Measurements from ENCODE around the gene APPL1. TPM values are rescaled to one million over a fixed set of nuclear protein-coding genes. Genes with fewer than 3 reads are reported as not detected.

The APPL1 gene
- total RNA-seq (2014; rRNA removed; shearing (Covaris generic)) = 58.0 and 68.7 TPM in 2 replicates

GRCh38 chr3:57227204-57227929, at the start of gene APPL1:
Gene APPL1, plus strand, starts transcription at chr3:57227729. Its CDS starts 155 bp downstream, at chr3:57227884.
- Histone ChIP-seq H3K27ac (peak within 1 kb of the TSS; percentile 77), H3K27me3 (no peaks in the 10 kb centered on the region), H3K4me1 (peaks cover 12% of the 10 kb centered on the region), H3K4me3 (peak within 1 kb of the TSS; percentile 83), H3K36me3 (no peaks in the 10 kb centered on the region), H3K9me3 (replicated peaks) (no peaks in the 10 kb centered on the region)
- peak; percentile 91 to 93 for DNase-seq

- Histone ChIP-seq H3K4me1 (peaks cover 10% of the 10 kb centered on the region), H3K27ac (no peak overlapping the region), H3K36me3 (no peaks in the 10 kb centered on the region), H3K4me3 (no peak overlapping the region), H3K9me3 (replicated peaks) (no peaks in the 10 kb centered on the region), H3K27me3 (no peaks in the 10 kb centered on the region)
- DNase-seq = no peak
Observed at GRCh38 chr3:57179580-57180410, 47.7 kb upstream of the APPL1 start.

GRCh38 chr3:57184526-57184925, 43.0 kb upstream of the APPL1 start:
- peak; percentile 13 to 25 for DNase-seq
- Histone ChIP-seq H3K36me3 (no peaks in the 10 kb centered on the region), H3K4me1 (peaks cover 12% of the 10 kb centered on the region), H3K4me3 (no peak overlapping the region), H3K9me3 (replicated peaks) (no peaks in the 10 kb centered on the region), H3K27me3 (no peaks in the 10 kb centered on the region), H3K27ac (no peak overlapping the region)

GRCh38 chr3:57192028-57192427, 35.5 kb upstream of the APPL1 start:
- Histone ChIP-seq H3K9me3 (replicated peaks) (no peaks in the 10 kb centered on the region), H3K36me3 (no peaks in the 10 kb centered on the region), H3K27me3 (no peaks in the 10 kb centered on the region), H3K4me3 (no peak overlapping the region), H3K4me1 (no peaks in the 10 kb centered on the region), H3K27ac (no peak overlapping the region)
- no peak for DNase-seq

- Histone ChIP-seq H3K4me1 (no peaks in the 10 kb centered on the region), H3K4me3 (no peak overlapping the region), H3K27me3 (no peaks in the 10 kb centered on the region), H3K36me3 (no peaks in the 10 kb centered on the region), H3K27ac (no peak overlapping the region), H3K9me3 (replicated peaks) (no peaks in the 10 kb centered on the region)
- no peak for DNase-seq
Observed at GRCh38 chr3:57194641-57195040, 32.9 kb upstream of the APPL1 start.

GRCh38 chr3:57199895-57200297, 27.6 kb upstream of the APPL1 start, which contains the start of gene HESX1:
Gene HESX1, minus strand, starts transcription at chr3:57199978. Its CDS starts 60 bp downstream, at chr3:57199918.
- H3K27ac ChIP-seq = no peak within 1 kb of the TSS
- H3K36me3 ChIP-seq = no peaks in the 10 kb centered on the region
- H3K9me3 ChIP-seq (replicated peaks) = no peaks in the 10 kb centered on the region
- H3K4me3 ChIP-seq = no peak within 1 kb of the TSS
- no peaks in the 10 kb centered on the region for H3K4me1 ChIP-seq
- DNase-seq = no peak
- H3K27me3 ChIP-seq = no peaks in the 10 kb centered on the region

- Histone ChIP-seq H3K4me3 (no peak overlapping the region), H3K27ac (no peak overlapping the region), H3K9me3 (replicated peaks) (no peaks in the 10 kb centered on the region), H3K4me1 (no peaks in the 10 kb centered on the region), H3K36me3 (no peaks in the 10 kb centered on the region), H3K27me3 (no peaks in the 10 kb centered on the region)
- DNase-seq = no peak
Observed at GRCh38 chr3:57206423-57206822, 21.1 kb upstream of the APPL1 start.

GRCh38 chr3:57221883-57222282, 5.6 kb upstream of the APPL1 start:
- H3K4me1 ChIP-seq = peaks cover 12% of the 10 kb centered on the region
- H3K9me3 ChIP-seq (replicated peaks) = no peaks in the 10 kb centered on the region
- no peak overlapping the region for H3K4me3 ChIP-seq
- peak in 1 of 2 experiments; percentile 17 for DNase-seq
- no peak overlapping the region for H3K27ac ChIP-seq
- no peaks in the 10 kb centered on the region for H3K36me3 ChIP-seq
- H3K27me3 ChIP-seq = no peaks in the 10 kb centered on the region

- Histone ChIP-seq H3K4me3 (no peak overlapping the region), H3K36me3 (no peaks in the 10 kb centered on the region), H3K27ac (no peak overlapping the region), H3K27me3 (no peaks in the 10 kb centered on the region), H3K9me3 (replicated peaks) (no peaks in the 10 kb centered on the region), H3K4me1 (peaks cover 12% of the 10 kb centered on the region)
- no peak for DNase-seq
Observed at GRCh38 chr3:57224856-57225255, 2.7 kb upstream of the APPL1 start.

- Histone ChIP-seq H3K9me3 (replicated peaks) (no peaks in the 10 kb centered on the region), H3K4me1 (peaks cover 12% of the 10 kb centered on the region), H3K27me3 (no peaks in the 10 kb centered on the region), H3K4me3 (no peak overlapping the region; the same call in 1 of the 2 replicates), H3K36me3 (no peaks in the 10 kb centered on the region), H3K27ac (no peak overlapping the region)
- DNase-seq = no peak
Observed at GRCh38 chr3:57226176-57226575, 1.4 kb upstream of the APPL1 start.

GRCh38 chr3:57227930-57228751, 612 bp downstream of the APPL1 start:
- Histone ChIP-seq H3K4me3 (peak overlapping the region; percentile 83), H3K36me3 (no peaks in the 10 kb centered on the region), H3K27ac (peak overlapping the region; percentile 77), H3K27me3 (no peaks in the 10 kb centered on the region), H3K9me3 (replicated peaks) (no peaks in the 10 kb centered on the region), H3K4me1 (peaks cover 12% of the 10 kb centered on the region)
- peak; percentile 35 to 55 for DNase-seq

- no peaks in the 10 kb centered on the region for H3K36me3 ChIP-seq
- DNase-seq = no peak
- peaks cover 6% of the 10 kb centered on the region for H3K4me1 ChIP-seq
- H3K27ac ChIP-seq = no peak overlapping the region
- H3K27me3 ChIP-seq = no peaks in the 10 kb centered on the region
- no peak overlapping the region for H3K4me3 ChIP-seq
- no peaks in the 10 kb centered on the region for H3K9me3 ChIP-seq (replicated peaks)
Observed at GRCh38 chr3:57230006-57230405, 2.5 kb downstream of the APPL1 start.

GRCh38 chr3:57233799-57234198, 6.3 kb downstream of the APPL1 start:
- peaks cover 18% of the 10 kb centered on the region for H3K36me3 ChIP-seq
- H3K27ac ChIP-seq = no peak overlapping the region
- no peak overlapping the region for H3K4me3 ChIP-seq
- DNase-seq = no peak
- no peaks in the 10 kb centered on the region for H3K27me3 ChIP-seq
- no peaks in the 10 kb centered on the region for H3K9me3 ChIP-seq (replicated peaks)
- H3K4me1 ChIP-seq = no peaks in the 10 kb centered on the region

- no peak for DNase-seq
- Histone ChIP-seq H3K27me3 (no peaks in the 10 kb centered on the region), H3K36me3 (peaks cover 29% of the 10 kb centered on the region), H3K4me3 (no peak overlapping the region), H3K4me1 (no peaks in the 10 kb centered on the region), H3K9me3 (replicated peaks) (no peaks in the 10 kb centered on the region), H3K27ac (no peak overlapping the region)
Observed at GRCh38 chr3:57234613-57235575, 7.4 kb downstream of the APPL1 start.

Measured in SJCRH30 (cell line).